Neural crest cell (in vitro differentiated cells): ENCODE data around the gene TAS1R3. TPM values are rescaled to one million over a fixed set of nuclear protein-coding genes. Genes with fewer than 3 reads are reported as not detected.

Source experiments
- DNase-seq: peaks from one replicate; pipeline ENCODE4 v3.0.0; 2021; ENCODE audit warnings: low read depth, mixed read lengths, low spot score
- H3K27ac Mint-ChIP-seq: one replicate; pipeline ENCODE4 v1.8.0; 2021; ENCODE audit warnings: mild to moderate bottlenecking, mixed read lengths; ENCODE audit not compliant: unreplicated experiment
- H3K27me3 Mint-ChIP-seq: 2 replicates; pipeline ENCODE4 v1.8.0; 2021; ENCODE audit warnings: low read depth, mild to moderate bottlenecking, mixed read lengths
- H3K36me3 Mint-ChIP-seq: 2 replicates; pipeline ENCODE4 v1.8.0; 2021; ENCODE audit warnings: low read depth, mild to moderate bottlenecking, mixed read lengths
- H3K4me1 Mint-ChIP-seq: 2 replicates; pipeline ENCODE4 v1.8.0; 2021; ENCODE audit warnings: mixed read lengths
- H3K4me3 Mint-ChIP-seq: one replicate; pipeline ENCODE4 v1.8.0; 2021; ENCODE audit warnings: mild to moderate bottlenecking, mixed read lengths
- H3K9me3 Mint-ChIP-seq: 2 replicates; pipeline ENCODE4 v1.8.0; 2021; ENCODE audit warnings: mixed read lengths
- total RNA-seq: library from RNA; stranded (reverse); gene quantifications from 2 replicates; pipeline ENCODE4 v1.2.1, GENCODE V29; 2021
- TF ChIP-seq, protein P1 (sequence below): fragments of 200-600 bp; sonication (generic); conservative IDR thresholded peaks from 2 replicates; pipeline ENCODE4 v1.5.0; 2021; ENCODE audit warnings: antibody characterized with exemption, mild to moderate bottlenecking

The TAS1R3 gene
- total RNA-seq, 1 donor from 2014 or later, result 0.68 TPM

DNA sequence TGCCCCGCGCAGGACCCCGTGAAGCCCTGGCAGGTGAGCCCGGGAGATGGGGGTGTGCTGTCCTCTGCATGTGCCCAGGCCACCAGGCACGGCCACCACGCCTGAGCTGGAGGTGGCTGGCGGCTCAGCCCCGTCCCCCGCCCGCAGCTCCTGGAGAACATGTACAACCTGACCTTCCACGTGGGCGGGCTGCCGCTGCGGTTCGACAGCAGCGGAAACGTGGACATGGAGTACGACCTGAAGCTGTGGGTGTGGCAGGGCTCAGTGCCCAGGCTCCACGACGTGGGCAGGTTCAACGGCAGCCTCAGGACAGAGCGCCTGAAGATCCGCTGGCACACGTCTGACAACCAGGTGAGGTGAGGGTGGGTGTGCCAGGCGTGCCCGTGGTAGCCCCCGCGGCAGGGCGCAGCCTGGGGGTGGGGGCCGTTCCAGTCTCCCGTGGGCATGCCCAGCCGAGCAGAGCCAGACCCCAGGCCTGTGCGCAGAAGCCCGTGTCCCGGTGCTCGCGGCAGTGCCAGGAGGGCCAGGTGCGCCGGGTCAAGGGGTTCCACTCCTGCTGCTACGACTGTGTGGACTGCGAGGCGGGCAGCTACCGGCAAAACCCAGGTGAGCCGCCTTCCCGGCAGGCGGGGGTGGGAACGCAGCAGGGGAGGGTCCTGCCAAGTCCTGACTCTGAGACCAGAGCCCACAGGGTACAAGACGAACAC lies 1.8 kb downstream of the TAS1R3 start:
- Mint-ChIP-seq H3K4me3 (no peak overlapping the region), H3K27ac (no peak overlapping the region), H3K36me3 (peaks cover 2% of the 10 kb centered on the region), H3K9me3 (no peaks in the 10 kb centered on the region), H3K4me1 (peaks cover 5% of the 10 kb centered on the region), H3K27me3 (no peaks in the 10 kb centered on the region)
- DNase-seq, result no peak
- TF ChIP-seq, protein P1, sequence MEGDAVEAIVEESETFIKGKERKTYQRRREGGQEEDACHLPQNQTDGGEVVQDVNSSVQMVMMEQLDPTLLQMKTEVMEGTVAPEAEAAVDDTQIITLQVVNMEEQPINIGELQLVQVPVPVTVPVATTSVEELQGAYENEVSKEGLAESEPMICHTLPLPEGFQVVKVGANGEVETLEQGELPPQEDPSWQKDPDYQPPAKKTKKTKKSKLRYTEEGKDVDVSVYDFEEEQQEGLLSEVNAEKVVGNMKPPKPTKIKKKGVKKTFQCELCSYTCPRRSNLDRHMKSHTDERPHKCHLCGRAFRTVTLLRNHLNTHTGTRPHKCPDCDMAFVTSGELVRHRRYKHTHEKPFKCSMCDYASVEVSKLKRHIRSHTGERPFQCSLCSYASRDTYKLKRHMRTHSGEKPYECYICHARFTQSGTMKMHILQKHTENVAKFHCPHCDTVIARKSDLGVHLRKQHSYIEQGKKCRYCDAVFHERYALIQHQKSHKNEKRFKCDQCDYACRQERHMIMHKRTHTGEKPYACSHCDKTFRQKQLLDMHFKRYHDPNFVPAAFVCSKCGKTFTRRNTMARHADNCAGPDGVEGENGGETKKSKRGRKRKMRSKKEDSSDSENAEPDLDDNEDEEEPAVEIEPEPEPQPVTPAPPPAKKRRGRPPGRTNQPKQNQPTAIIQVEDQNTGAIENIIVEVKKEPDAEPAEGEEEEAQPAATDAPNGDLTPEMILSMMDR, result no peak

DNA sequence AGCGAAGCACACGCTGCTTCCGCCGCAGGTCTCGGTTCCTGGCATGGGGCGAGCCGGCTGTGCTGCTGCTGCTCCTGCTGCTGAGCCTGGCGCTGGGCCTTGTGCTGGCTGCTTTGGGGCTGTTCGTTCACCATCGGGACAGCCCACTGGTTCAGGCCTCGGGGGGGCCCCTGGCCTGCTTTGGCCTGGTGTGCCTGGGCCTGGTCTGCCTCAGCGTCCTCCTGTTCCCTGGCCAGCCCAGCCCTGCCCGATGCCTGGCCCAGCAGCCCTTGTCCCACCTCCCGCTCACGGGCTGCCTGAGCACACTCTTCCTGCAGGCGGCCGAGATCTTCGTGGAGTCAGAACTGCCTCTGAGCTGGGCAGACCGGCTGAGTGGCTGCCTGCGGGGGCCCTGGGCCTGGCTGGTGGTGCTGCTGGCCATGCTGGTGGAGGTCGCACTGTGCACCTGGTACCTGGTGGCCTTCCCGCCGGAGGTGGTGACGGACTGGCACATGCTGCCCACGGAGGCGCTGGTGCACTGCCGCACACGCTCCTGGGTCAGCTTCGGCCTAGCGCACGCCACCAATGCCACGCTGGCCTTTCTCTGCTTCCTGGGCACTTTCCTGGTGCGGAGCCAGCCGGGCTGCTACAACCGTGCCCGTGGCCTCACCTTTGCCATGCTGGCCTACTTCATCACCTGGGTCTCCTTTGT lies 2.6 kb downstream of the TAS1R3 start:
- DNase-seq, result no peak
- TF ChIP-seq, protein P1, result no peak
- Mint-ChIP-seq H3K36me3 (peaks cover 2% of the 10 kb centered on the region), H3K4me3 (no peak overlapping the region), H3K27me3 (no peaks in the 10 kb centered on the region), H3K27ac (no peak overlapping the region), H3K9me3 (no peaks in the 10 kb centered on the region), H3K4me1 (peaks cover 5% of the 10 kb centered on the region)

DNA sequence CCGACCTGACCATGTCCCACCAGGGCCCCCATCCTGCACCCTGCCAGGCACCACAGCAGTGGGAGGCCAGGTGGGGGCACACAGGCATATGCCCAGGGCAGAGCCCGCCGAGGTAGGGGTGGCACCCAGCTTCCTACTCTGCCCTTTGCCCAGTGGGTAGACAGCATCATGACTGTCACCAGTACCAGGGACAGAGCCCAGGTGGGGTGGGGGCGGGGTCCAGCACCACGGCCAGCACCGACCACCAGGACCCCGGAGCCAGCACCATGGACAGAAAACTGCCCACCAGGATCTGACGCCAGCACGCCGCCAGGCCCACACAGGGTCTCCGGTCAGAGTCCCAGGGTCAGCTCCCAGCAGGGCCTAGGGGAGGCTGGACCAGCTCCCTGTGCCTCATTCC lies 3.8 kb downstream of the TAS1R3 start:
- H3K36me3 Mint-ChIP-seq, result peaks cover under 1% of the 10 kb centered on the region
- no peaks in the 10 kb centered on the region for H3K9me3 Mint-ChIP-seq
- no peak for DNase-seq
- no peak overlapping the region for H3K4me3 Mint-ChIP-seq
- TF ChIP-seq, protein P1, result no peak
- no peak overlapping the region for H3K27ac Mint-ChIP-seq
- H3K27me3 Mint-ChIP-seq, result no peaks in the 10 kb centered on the region
- peaks cover 2% of the 10 kb centered on the region for H3K4me1 Mint-ChIP-seq

DNA sequence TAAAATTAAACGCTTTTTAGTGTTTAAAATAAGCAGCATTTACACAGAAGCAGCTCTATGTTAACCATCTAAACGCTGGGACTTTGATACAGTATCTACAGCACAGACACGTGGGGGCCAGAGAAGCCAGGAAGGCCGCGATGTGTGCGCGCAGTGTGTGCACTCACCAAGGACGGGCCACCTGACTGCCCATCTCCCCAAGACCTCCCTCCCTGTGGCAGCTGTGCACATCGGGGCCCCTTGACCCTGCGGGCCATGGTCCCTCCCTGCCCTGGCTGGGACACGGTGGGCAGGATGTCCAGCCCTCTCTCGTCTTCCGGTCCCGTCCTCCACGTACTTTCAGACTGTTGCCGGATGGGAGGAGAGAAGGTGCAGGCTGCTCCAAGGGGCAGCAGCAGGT lies 4.2 kb downstream of the TAS1R3 start:
- H3K27me3 Mint-ChIP-seq, result no peaks in the 10 kb centered on the region
- DNase-seq, result no peak
- H3K9me3 Mint-ChIP-seq, result no peaks in the 10 kb centered on the region
- no peak overlapping the region for H3K4me3 Mint-ChIP-seq
- no peaks in the 10 kb centered on the region for H3K36me3 Mint-ChIP-seq
- TF ChIP-seq, protein P1, result no peak
- H3K27ac Mint-ChIP-seq, result no peak overlapping the region
- no peaks in the 10 kb centered on the region for H3K4me1 Mint-ChIP-seq

DNA sequence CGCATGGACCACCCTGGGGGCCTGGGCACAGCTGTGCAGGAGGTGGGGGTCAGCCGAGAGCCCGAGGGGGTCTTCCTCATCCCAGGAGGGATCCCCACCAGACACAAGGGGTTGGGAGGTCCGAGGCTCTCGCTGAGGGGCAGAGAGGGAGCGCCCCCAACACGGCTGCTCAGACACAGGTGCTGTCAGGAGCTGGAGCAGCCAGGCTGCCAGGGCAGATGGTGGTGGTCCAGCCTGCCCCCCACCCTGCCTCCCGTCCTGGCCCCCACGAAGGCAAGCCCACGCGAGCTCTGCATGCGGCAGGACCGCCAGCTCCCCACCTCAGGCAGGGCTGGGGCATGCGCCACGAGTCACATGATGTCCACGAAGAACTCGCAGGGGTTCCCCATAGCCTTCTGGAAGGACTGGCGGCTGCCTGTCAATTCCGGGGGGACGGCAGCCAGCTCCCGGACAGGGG lies 4.7 kb downstream of the TAS1R3 start:
- Mint-ChIP-seq H3K36me3 (peaks cover 4% of the 10 kb centered on the region), H3K27me3 (no peaks in the 10 kb centered on the region), H3K4me3 (no peak overlapping the region), H3K27ac (no peak overlapping the region), H3K4me1 (no peaks in the 10 kb centered on the region), H3K9me3 (no peaks in the 10 kb centered on the region)
- TF ChIP-seq, protein P1, result no peak
- no peak for DNase-seq
